ENCODE data around the gene TAF1B.

The TAF1B gene

DNA sequence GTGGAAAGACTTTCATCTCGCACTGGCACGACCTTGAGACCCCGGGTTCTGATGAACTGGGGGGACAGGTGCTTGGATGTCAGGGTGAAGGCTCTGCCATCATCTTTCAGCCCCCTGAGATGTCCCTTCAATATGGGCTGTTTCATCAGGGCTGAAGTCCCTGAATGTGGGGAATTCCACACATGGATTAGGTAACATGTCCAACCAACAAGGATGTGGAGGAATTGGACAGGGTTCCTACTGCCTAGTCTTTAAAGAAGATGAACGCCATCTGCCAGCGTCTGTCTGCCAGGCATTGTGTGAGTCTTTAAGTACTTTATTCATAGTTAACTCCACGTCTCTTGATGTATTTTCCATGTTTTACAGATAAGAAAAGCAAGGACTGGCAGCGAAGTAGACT lies 102.3 kb downstream of the TAF1B start:
- no peak for DNase-seq

DNA sequence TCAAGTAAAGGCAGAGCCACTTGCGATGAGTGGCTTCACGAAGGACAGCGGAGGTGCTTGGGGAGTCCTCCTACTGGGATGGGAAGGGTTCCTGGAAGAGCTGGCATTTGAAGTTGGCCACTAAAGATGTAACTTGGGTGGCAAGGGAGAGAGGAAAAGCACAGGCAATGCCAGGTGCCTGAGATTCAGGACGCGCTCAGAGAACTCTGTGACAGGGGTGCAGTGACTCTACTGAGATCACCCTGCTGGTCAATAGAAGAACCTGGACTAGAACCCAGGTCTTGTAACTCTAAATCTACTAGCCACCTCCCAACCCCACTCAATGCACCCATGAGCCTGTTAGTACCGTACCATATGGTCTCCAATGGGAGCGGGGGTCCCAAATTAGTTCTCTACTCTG lies 102.8 kb downstream of the TAF1B start:
- no peak for DNase-seq

DNA sequence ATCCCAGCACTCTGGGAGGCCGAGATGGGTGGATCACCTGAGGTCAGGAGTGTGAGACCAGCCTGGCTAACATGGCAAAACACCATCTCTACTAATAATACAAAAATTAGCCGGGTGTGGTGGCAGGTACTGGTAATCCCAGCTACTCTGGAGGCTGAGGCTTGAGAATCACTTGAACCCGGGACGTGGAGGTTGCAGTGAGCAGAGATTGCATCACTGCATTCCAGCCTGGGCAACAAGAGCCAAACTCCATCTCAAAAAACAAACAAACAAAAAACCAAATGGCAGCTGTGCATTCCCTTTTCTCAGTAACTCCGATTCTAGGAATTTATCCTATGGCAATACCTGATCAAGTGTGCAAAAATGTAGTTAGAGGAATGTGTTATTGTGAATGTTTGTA lies 103.5 kb downstream of the TAF1B start:
- DNase-seq: no peak

DNA sequence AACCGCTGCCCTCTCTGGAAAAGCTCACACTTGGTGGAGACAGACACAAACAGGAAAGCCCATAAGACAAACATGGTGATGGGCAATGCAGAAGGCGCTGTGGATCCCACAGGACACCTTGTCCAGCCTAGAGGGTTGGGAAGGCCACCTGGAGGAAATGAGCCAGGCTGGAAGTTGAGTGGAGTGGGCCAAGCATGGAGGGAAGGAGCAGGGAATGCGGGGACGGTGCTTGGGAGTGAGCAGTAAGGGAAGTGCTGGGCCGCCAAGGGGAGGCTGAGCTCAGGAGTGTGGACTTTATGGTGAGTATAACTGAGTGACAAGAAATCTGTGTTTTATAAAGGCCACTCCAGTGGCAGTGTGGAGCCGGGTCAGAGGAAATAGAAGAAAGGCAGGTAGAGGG lies 105.4 kb downstream of the TAF1B start:
- DNase-seq: no peak

DNA sequence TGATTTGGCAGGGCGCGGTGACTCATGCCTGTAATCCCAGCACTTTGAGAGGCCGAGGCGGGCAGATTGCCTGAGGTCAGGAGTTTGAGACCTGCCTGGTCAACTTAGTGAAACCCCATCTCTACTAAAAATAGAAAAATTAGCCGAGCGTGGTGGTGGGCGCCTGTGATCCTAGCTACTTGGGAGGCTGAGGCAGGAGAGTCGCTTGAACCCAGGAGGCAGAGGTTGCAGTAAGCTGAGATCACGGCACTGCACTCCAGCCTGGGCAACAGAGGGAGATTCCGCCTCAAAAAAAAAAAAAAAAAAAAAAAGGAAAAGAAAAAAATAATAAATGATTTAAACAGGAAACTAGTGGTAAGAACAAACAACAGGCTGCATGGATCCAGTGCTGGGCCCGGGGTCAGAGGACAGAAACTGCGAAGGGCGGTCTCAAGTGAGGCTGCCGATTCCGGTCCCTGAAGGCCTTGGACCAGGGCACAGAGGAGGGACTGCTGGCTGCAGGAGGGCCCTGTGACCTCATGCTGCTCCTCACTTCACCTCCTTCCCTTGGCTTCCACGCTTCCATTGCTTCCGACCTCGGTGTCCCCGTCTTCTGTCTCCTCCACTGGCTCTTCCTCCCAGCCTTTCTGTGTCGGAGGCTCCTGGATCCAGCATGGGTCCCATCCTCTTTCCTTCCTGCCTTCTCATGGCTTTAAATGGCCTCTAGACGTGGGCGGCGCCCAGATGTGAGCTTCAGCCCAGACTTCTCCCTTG lies 106.1 kb downstream of the TAF1B start:
- no peak for DNase-seq

DNA sequence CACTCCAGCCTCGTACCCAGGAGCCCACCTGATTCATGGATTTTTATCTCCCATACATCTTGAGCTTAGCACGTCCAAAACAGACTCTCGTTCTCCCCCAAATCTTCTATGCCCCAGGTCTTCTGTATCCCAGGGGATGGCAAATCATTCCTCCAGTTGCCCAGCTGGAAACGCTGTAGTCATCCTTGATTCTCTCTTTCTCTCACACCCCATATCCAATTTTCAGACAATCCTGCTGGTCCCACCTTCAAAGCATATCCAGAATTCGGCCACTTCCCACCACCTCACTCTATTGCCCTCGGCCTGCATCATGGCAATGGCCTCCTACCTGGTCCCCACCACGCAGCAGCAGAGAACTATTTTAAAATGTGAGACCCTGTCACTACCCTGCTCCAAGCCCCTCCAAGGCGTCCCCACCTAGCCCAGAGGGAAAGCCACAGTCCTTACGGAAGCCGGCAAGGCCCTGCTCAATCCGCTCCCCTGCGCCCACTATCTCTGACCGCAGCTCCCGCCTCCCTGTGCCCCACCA lies 106.8 kb downstream of the TAF1B start:
- DNase-seq: no peak

DNA sequence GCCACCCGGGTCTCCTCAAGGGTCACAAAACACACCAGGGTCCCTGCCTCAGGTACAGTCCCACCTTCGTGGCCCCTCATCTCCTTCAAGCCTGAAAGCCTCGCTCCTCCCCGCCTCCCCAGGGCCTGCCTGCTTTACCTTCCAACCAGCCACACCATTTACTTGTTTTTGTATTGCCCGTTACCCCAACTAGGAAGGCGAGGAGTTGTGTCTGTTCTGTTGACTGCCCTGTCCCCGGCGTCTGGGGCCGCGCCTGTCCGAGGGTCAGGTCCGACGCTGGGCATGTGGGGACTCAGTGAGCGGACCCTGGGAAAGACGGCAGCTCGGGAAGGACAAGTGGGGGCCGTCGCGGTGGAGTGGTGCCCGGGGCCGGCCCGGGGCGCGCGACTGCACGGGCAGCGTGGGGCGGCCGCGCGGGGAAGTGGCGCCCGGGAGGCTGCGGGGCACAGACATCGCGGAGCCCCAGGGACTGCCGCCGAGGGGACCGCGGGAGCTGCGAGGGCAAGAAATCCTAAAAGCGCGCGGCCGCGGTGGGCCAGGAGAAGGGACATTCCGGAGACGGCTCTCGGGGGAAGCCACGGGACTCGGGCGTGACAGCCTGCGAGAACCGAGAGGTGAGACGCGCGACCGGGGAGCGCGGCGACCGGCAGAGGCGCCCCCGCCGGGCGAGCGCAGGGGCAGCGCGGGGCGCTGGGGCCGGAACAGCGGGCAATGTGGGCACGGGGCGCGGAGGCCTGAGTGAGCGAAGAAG lies 107.4 kb downstream of the TAF1B start:
- peak; percentile 55 for DNase-seq

DNA sequence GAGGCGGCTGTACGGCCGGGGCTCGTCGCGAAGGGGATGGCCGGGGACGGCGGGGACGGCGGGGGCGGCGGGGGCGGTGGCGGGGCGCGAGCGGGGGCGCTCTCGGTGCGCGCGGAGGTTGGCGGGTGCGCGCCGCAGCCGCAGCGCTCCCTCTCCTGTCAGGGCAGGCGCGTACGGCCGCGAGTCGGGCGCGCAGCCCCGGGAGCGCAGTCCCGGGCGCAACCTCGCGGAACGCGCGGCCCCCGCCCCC lies 107.9 kb downstream of the TAF1B start:
- DNase-seq: no peak

DNA sequence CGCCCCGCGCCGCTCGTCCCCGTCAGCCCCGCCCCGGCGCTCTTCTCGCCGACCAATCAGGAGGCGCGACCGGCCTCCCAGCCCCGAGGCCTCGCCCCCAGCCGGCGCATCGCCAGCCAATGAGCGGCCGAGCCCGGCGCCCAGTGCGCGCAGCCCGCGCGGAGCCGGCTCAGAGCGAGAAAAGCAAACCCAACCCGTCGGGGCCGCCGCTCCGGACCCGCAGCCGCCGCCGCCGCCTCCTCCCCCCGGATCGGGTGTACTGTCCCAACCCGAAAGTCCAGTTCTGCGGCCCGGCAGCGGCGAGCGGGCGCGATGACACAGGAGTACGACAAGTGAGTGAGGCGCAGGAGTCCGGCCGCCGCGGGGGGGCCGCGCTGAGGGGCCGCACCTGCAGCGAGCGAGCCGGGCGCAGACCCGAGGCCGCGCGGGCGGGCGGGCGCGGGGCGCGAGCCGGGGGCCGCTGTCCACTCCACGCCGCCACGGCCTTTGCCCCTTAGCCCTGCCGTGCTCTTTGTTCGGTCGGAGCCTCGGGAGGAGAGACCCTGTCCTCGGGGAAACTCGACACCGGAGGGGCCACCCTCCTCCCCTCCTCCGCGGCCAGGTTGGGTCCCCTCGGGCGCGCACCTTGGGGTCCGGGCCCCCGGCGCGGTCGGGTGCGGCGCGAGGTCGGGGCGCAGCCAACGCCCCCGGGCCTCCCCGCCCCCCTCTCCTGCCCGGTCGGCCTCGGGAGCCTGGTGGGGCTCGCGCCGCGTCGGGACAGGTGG lies 108.4 kb downstream of the TAF1B start, which contains the start of gene GRHL1:
GRHL1 (plus strand) TSS at position 172 of the 764 bp plus-strand sequence; CDS start at position 313, 141 bp downstream.
- peak; percentile 95 for DNase-seq

DNA sequence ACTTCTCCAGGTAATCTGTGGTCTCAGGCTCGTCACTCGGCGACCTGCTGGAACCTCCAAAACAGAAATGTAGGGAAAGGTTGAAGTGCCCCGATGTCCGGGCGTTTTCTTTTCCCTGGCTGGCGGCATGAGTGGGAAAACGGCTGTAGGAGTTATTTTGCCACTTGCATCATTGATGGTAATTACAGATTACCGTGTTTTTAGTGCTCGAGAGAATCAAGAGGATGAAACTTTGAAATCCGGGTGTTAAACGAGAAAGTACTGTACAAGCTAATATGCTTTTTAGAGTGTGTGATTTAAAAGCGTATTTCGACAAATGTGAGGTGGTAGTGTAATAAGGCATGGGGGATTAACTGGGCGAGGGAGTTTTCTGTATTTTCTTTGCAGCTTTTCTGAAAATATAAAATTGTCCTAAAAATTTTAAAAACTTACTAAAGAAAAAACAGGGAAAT lies 109.0 kb downstream of the TAF1B start:
- DNase-seq: no peak

DNA sequence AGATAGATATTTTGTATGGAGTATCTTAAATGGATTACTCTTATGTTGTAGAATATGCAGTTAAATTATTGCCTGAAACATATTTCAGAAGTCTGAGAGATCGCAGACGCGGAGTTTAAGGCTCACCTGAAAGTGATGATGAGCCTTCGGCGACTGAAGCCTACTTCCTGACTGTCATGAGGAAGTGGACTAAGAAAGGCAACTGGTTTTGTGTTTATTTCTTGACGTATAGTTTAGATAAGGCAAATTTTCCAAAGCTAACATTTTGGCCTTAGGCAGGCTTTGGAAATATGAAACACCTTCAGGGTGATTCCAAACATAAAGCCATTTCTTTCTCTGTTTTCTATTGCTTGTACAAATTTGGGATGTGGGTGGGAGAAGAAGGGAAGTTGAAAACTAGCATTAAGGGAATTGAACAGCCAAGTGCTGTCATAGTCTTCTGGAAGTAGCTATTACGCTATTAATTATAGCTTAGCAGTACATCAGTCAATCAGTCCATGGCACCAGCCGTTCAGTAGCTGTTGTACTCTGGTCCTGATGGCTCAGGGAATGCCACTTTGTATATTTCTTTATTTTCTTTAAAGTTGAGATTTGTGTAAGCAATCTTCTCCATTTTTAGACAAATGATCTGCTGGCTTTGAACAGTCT lies 109.7 kb downstream of the TAF1B start:
- DNase-seq: no peak

DNA sequence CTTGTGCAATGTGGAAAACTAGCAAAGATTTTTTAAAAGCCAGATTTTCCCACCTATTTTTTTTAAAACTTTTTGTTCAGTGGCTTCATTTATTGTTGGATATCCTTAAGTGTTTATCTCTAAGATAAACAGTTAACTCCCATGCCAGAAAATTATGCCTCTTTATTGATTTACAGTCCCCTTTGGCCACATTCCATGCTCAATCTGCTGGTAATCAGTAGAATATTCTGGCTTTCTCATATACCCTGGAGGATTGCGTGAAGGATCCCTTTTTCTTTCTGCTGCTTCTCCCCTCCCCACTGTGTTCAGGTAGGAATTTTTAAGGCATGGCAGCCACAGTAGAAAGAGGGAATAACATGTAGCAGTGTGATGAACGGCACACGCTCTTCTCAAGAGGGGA lies 110.9 kb downstream of the TAF1B start:
- no peak for DNase-seq

DNA sequence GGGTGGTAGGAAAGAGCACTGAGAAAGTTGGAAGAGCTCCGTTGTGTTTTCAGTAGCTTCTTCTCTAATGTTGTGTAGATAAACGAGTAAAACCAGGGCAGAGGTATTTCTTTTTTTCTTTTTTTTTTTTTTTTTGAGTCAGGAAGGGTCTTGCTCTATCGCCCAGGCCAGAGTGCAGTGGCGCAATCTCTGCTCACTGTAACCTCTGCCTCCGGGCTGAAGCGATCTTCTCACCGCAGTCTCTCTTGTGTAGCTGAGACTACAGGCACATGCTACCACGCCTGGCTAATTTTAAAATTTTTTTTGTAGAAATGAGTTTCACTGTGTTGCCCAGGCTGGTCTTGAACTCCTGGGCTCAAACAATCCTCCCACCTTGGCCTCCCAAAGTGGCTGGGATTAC lies 114.8 kb downstream of the TAF1B start:
- DNase-seq: no peak

DNA sequence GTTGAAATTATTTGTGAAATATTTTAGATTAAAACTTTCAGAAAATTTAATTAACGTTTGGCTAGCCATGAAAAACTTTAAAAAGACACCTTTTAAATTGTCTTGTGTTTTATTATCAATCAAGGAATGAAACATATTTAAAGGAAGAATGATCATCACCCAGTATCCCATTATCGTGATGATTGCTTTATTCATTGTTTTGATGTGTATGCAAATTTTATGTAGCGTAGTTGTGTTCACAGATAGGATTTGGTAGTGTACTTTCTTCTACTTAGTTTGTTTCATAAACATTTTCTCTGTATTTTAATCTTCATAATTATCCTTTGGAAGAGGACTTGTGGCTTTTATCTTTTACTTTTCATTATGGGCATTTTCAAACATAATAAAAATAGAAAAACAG lies 116.0 kb downstream of the TAF1B start:
- DNase-seq: no peak

DNA sequence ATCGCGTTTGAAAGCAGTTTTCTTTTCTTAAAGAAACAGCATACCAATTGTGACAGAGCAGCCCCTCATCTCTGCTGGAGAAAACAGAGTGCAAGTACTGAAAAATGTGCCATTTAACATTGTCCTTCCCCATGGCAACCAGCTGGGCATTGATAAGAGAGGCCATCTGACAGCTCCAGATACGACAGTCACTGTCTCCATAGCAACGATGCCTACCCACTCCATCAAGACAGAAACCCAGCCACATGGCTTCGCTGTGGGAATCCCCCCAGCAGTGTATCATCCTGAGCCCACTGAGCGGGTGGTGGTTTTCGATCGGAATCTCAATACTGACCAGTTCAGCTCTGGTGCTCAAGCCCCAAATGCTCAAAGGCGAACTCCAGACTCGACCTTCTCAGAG lies 117.7 kb downstream of the TAF1B start:
- peak; percentile 90 for DNase-seq

DNA sequence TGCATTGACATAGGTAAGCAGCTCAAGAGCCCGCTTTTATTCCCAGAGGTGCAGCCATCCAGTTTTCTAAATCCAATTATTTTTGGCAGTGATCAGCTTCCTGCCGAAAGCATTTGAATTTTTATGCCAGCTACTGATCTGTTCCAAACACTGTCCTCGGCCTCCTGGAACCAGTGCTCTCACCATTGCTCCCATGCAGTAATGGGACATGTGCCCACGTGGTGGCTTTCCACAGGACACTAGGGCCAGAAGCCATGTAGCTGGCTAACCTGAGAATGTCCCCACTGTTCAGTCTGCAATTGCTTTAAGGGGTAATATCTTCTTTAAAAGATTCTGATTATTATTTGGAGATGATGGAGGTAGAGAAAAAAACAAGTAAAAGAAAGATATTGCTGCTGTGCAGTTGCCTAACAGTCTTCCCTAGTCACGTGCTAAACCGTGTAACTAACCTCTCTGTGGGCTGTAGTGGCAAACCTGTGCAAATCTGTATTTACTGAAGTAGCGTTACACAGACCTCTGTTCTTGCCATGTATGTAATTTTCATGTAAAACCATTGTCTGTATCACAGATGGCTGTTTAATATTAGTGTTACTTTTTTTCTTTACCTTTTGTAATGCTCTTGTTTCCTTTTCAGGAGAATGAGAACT lies 121.2 kb downstream of the TAF1B start:
- no peak for DNase-seq

DNA sequence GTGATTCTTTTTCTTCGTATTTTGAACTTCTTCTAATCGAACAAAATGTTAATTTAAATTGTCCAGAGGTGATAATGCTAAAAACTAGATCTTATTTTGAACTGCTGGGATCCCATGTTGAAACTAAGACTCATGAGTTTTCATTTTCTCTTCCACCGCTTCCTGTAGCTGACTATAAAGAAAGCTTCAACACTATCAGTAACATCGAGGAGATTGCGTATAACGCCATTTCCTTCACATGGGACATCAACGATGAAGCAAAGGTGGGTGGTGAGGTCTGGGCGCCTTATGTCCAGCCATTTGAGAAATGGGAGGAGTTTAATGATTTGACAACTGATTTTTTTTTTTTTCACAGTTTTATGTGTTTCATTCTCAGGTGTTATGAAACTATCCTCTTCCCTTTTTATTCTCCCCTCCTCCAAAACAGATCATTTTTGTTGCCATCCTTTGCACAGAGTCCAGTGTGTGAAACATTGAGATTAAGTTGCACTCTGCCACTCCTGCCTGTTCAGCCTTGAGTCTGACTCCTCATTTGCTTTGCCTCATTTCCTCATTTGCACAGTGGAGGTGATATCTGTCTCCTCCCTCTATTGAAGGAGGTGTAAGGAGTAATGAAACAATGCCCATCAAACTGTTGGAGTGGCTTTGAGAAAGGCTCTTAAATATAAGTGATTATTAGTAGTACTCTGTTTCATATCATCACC lies 122.0 kb downstream of the TAF1B start:
- DNase-seq: peak; percentile 35

DNA sequence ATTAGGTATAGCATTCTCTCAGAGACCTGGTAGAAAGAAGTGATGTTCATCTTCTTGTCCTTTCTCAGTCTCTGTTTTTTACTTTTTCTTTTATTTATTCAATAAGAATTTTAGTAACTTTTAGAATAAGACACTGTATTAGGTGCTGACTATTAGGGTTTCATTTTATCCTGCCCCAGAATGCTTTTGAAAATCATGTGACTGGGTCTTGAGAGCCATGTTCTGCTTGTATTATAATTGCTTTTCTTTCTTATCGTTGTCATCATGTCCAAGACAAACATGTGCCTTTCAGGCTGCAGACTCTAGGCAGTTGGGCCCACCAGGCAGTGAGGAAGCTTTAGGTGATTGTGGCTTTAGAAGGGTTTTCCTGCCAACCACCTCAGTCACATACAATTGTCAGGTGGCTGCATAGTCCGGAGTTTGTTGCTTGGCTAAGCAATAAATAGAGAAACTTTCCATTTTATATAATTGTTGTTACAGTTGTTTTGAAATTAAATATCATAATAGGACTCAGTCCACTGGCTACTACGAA lies 123.3 kb downstream of the TAF1B start:
- no peak for DNase-seq

DNA sequence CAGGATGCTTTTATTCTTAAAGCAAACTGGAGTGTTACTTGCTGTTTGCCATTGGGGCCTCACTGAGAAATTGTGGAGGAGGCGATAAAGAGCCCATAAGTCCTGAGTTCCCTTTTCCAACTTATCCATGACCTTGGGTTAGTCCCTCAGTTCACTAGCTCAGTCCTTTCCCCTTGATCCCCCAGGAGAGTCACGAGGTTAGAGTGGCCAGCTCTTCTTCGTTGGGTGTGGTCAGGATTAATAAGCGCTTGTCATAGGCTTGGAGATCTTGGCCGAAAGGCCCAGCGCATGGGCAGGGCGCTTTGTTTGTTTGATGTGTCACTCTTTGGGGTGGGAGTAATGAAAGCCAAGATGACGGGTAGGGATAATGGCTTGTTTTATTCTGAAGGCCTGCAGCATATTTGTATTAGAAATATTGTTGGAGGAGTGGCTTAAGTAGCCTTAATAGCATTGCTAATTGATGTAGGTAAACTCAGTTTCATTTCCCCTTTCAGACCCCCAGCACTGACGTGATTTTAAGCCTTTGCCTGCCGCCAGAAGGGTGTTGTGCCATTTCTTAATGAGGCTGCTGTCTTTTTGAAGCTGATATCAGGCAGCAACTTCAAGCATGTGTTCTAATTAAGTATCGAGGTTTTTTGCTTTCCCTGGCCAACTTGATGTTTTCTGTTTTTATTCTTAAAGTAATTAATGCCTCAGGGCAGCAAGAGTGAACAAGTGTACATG lies 123.9 kb downstream of the TAF1B start:
- no peak for DNase-seq

DNA sequence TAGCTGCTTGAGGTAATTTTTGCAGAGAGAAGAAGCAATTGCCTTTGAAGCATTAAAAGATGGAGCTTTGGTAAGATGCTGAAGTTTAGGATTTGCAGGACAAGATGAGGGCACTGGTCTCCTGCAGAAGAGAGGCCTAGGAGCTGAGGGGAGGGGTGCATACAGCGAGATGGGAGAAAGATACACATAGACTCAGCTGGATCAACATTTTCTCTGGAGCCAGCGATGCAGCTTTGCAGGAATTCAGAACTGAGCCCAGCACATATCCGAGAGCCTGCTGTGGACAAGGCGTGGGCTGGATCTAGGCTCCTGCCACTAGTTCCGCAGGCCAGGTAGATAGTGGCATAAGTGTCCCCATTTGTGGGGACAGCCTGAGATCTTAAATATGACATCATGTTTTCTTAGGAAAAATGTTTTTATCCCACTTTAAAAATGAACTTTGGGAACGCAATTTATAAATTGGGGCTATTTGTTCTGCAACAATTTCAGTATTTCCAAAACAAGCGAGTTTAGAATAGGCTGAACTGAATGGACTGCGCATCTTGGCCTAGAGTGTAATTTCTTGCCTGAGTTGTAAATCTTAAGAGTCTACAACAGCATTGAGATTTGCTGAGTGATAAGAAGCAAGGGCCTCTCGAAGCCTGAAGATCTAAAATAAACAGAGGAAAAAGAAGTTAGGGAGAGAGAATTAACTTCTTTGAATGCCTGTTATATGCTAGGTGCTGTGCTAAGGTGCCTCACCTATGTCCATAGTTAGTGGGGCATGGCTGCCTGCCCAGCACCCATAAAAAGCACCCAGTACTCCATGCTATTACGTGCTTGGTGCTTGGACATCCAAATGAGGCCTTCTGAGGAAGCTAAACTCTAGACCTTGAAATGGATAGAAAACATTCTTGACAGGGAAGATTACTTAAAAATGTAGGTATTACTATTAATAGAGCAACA lies 125.6 kb downstream of the TAF1B start:
- DNase-seq: no peak
